WI38 (cell line): Measurements from ENCODE around the gene COL4A2.

Source experiments
- H3K4me3 ChIP-seq: 2 replicates; pipeline ENCODE4 v1.5.1; 2011; ENCODE audit warnings: low read depth, mild to moderate bottlenecking, control low read depth, low read length
- CTCF ChIP-seq: IDR thresholded peaks from 2 replicates; pipeline ENCODE4 v1.5.1; 2012; ENCODE audit warnings: low read depth, mild to moderate bottlenecking, control low read depth, low read length

Gene COL4A2

GRCh38 chr13:110428313-110428712 is 121.2 kb downstream of the COL4A2 start:
- H3K4me3 ChIP-seq: no peak overlapping the region
- TF ChIP-seq CTCF: no peak

GRCh38 chr13:110430391-110431336 is 123.6 kb downstream of the COL4A2 start:
- TF ChIP-seq CTCF: no peak
- H3K4me3 ChIP-seq: no peak overlapping the region

- no peak overlapping the region for H3K4me3 ChIP-seq
- no peak for TF ChIP-seq CTCF
Observed at GRCh38 chr13:110431425-110432294, 124.6 kb downstream of the COL4A2 start.

- TF ChIP-seq CTCF: no peak
- H3K4me3 ChIP-seq: no peak overlapping the region
Observed at GRCh38 chr13:110432522-110432921, 125.4 kb downstream of the COL4A2 start.

- no peak for TF ChIP-seq CTCF
- H3K4me3 ChIP-seq: no peak overlapping the region
Observed at GRCh38 chr13:110433014-110433413, 125.9 kb downstream of the COL4A2 start.

GRCh38 chr13:110434629-110435028 is 127.5 kb downstream of the COL4A2 start:
- H3K4me3 ChIP-seq: no peak overlapping the region
- no peak for TF ChIP-seq CTCF
